HepG2 (cell line): ENCODE data around the gene TNP2. TPM values are rescaled to one million over a fixed set of nuclear protein-coding genes. Genes with fewer than 3 reads are reported as not detected.

Experiments used
- KDM4B ChIP-seq: sonication (generic); formaldehyde crosslinking; IDR thresholded peaks from 2 replicates; pipeline ENCODE4 v1.4.0; 2020; ENCODE audit warnings: missing genetic modification reagents
- MIER2 ChIP-seq: IDR thresholded peaks from 2 replicates; pipeline ENCODE4 v1.6.1; 2016; ENCODE audit warnings: missing biosample characterization, missing genetic modification reagents
- MTA1 ChIP-seq: sonication (generic); formaldehyde crosslinking; IDR thresholded peaks from 2 replicates; pipeline ENCODE4 v1.4.0; 2020; ENCODE audit warnings: missing genetic modification reagents, mild to moderate bottlenecking, borderline replicate concordance
- NBN ChIP-seq: fragments of 450-650 bp; conservative IDR thresholded peaks from 2 replicates; pipeline ENCODE4 v1.6.1; 2017
- RBFOX2 ChIP-seq: fragments of 200-400 bp; formaldehyde crosslinking; IDR thresholded peaks from 2 replicates; pipeline ENCODE4 v1.6.1; 2017; ENCODE audit warnings: low read depth, mild to moderate bottlenecking, low read length
- YY1 ChIP-seq: IDR thresholded peaks from 2 replicates; pipeline ENCODE4 v1.6.1; 2011; ENCODE audit warnings: low read length, low read depth, moderate library complexity, mild to moderate bottlenecking; ENCODE audit not compliant: insufficient read depth, insufficient replicate concordance
- ZBTB38 ChIP-seq: sonication (generic); formaldehyde crosslinking; IDR thresholded peaks from 2 replicates; pipeline ENCODE4 v1.5.1; 2020; ENCODE audit warnings: mild to moderate bottlenecking, missing genetic modification reagents
- ZNF225 ChIP-seq: sonication (generic); formaldehyde crosslinking; IDR thresholded peaks from 2 replicates; pipeline ENCODE4 v1.4.0; 2020; ENCODE audit warnings: mild to moderate bottlenecking, missing genetic modification reagents
- ZNF235 ChIP-seq: sonication (generic); formaldehyde crosslinking; IDR thresholded peaks from 2 replicates; pipeline ENCODE4 v1.8.1; 2023; ENCODE audit warnings: mild to moderate bottlenecking, missing genetic modification reagents, borderline replicate concordance
- ZNF75D ChIP-seq: sonication (generic); formaldehyde crosslinking; IDR thresholded peaks from 2 replicates; pipeline ENCODE4 v1.8.1; 2023; ENCODE audit warnings: missing genetic modification reagents, mild to moderate bottlenecking, borderline replicate concordance
- polyA plus RNA-seq, 8 experiments: library from polyadenylated mRNA; depleted of rRNA in 3 of 8; stranded (reverse) in 7 of 8; unstranded in 1 of 8; fragments of >200 nt; fragmentation: Illumina TruSeq in 4 of 8; extraction: Trizol in 4 of 8; gene quantifications; 2 replicates each; pipeline versions ENCODE4 v1.2.1 to v1.2.3, GENCODE V29; 2011 to 2016; ENCODE audit warnings: low read depth in 4 of 8, missing spikeins in 1 of 8, mixed read lengths in 1 of 8; ENCODE audit not compliant: insufficient read depth in 1 of 8
- total RNA-seq, 5 experiments: library from RNA; depleted of rRNA; stranded (reverse); fragments of >200 nt; fragmentation: Illumina TruSeq; extraction: Trizol; gene quantifications; 2 replicates each; pipeline ENCODE4 v1.2.3, GENCODE V29; 2016; ENCODE audit warnings: low read depth in 1 of 5
- TF ChIP-seq, protein P1 (sequence below): sonication (generic); formaldehyde crosslinking; IDR thresholded peaks from 2 replicates; pipeline ENCODE4 v1.4.0; 2020; ENCODE audit warnings: missing genetic modification reagents; ENCODE audit errors: not compliant biosample characterization
- TF ChIP-seq, protein P2 (sequence below): sonication (generic); formaldehyde crosslinking; conservative IDR thresholded peaks from 2 replicates; pipeline ENCODE4 v1.8.0; 2022; ENCODE audit warnings: mild to moderate bottlenecking, moderate library complexity, missing genetic modification reagents
- TF ChIP-seq, protein P3 (sequence below): sonication (generic); formaldehyde crosslinking; IDR thresholded peaks from 2 replicates; pipeline ENCODE4 v1.4.0; 2020; ENCODE audit warnings: missing genetic modification reagents, borderline replicate concordance
- TF ChIP-seq, protein P4 (sequence below): sonication (generic); formaldehyde crosslinking; IDR thresholded peaks from 2 replicates; pipeline ENCODE4 v1.4.0; 2020; ENCODE audit warnings: missing genetic modification reagents, borderline replicate concordance
- TF ChIP-seq, protein P5 (sequence below): sonication (generic); formaldehyde crosslinking; IDR thresholded peaks from 2 replicates; pipeline ENCODE4 v1.8.0; 2022; ENCODE audit warnings: missing genetic modification reagents, mild to moderate bottlenecking, inconsistent platforms, borderline replicate concordance
- TF ChIP-seq, protein P6 (sequence below): sonication (generic); formaldehyde crosslinking; IDR thresholded peaks from 2 replicates; pipeline ENCODE4 v1.8.1; 2023; ENCODE audit warnings: mild to moderate bottlenecking, missing genetic modification reagents, borderline replicate concordance

TNP2 gene
- total and polyA plus RNA-seq, 2 of the 13 experiments (the other 11 are each of a cell fraction or from before 2014, with no cell fraction given) = not detected

DNA sequence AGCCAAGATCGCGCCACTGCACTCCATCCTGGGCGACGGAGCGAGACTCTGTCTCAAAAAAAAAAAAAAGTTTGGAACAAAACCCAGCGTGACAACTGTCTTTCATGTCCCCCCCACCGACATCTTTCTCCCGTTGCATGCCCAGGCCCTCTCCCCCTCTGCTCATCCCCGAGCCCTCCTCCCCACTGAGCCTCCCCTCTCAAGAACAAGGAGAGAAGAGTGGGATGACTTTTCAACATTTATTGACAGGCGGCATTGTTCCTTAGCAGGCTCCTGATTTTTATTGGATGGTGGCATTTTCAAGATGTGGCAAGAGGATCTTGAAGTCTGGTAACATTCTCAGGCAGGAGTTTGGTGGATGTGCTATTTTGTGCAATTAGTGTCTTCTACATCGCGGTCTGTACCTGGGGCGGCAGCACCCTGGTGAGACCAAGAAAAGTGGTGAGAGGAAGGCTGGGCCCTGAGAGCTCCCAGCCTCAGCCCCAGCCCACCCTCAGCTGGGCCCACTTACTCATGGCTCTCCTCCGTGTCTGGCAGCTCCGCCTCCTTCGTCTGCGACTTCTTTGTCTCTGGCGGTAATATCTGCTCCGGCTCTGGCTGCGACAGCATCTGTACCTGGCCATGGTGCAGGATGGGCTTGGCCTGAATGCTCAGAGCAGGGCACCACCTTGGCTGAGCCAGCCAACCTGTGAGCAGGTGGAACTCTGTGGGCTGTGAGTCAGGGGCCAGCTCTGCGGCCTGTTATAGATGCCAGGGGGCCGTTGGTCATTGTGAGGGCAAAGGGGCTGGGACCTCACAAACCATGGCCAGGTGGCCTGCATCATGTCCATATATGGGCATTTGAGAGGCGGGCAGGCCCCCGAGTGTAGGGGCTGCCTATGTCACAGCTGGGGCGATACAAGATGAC, 11.7 kb upstream of the TNP2 start, which contains the start of gene PRM1 (continued):
- TF ChIP-seq ZNF225 = no peak; the same call in none of the 2 replicates
- TF ChIP-seq ZBTB38 (CRISPR knock-in tag) = peak; percentile 42
- no peak for TF ChIP-seq MTA1 (CRISPR knock-in tag)
- TF ChIP-seq, protein P1, sequence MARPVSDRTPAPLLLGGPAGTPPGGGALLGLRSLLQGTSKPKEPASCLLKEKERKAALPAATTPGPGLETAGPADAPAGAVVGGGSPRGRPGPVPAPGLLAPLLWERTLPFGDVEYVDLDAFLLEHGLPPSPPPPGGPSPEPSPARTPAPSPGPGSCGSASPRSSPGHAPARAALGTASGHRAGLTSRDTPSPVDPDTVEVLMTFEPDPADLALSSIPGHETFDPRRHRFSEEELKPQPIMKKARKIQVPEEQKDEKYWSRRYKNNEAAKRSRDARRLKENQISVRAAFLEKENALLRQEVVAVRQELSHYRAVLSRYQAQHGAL = no peak
- TF ChIP-seq ZNF75D (CRISPR knock-in tag) = no peak
- TF ChIP-seq MIER2 (CRISPR knock-in tag) = no peak
- TF ChIP-seq ZNF235 (CRISPR knock-in tag) = no peak
- TF ChIP-seq, protein P2, sequence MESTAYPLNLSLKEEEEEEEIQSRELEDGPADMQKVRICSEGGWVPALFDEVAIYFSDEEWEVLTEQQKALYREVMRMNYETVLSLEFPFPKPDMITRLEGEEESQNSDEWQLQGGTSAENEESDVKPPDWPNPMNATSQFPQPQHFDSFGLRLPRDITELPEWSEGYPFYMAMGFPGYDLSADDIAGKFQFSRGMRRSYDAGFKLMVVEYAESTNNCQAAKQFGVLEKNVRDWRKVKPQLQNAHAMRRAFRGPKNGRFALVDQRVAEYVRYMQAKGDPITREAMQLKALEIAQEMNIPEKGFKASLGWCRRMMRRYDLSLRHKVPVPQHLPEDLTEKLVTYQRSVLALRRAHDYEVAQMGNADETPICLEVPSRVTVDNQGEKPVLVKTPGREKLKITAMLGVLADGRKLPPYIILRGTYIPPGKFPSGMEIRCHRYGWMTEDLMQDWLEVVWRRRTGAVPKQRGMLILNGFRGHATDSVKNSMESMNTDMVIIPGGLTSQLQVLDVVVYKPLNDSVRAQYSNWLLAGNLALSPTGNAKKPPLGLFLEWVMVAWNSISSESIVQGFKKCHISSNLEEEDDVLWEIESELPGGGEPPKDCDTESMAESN (CRISPR knock-in tag) = no peak
- TF ChIP-seq, protein P3, sequence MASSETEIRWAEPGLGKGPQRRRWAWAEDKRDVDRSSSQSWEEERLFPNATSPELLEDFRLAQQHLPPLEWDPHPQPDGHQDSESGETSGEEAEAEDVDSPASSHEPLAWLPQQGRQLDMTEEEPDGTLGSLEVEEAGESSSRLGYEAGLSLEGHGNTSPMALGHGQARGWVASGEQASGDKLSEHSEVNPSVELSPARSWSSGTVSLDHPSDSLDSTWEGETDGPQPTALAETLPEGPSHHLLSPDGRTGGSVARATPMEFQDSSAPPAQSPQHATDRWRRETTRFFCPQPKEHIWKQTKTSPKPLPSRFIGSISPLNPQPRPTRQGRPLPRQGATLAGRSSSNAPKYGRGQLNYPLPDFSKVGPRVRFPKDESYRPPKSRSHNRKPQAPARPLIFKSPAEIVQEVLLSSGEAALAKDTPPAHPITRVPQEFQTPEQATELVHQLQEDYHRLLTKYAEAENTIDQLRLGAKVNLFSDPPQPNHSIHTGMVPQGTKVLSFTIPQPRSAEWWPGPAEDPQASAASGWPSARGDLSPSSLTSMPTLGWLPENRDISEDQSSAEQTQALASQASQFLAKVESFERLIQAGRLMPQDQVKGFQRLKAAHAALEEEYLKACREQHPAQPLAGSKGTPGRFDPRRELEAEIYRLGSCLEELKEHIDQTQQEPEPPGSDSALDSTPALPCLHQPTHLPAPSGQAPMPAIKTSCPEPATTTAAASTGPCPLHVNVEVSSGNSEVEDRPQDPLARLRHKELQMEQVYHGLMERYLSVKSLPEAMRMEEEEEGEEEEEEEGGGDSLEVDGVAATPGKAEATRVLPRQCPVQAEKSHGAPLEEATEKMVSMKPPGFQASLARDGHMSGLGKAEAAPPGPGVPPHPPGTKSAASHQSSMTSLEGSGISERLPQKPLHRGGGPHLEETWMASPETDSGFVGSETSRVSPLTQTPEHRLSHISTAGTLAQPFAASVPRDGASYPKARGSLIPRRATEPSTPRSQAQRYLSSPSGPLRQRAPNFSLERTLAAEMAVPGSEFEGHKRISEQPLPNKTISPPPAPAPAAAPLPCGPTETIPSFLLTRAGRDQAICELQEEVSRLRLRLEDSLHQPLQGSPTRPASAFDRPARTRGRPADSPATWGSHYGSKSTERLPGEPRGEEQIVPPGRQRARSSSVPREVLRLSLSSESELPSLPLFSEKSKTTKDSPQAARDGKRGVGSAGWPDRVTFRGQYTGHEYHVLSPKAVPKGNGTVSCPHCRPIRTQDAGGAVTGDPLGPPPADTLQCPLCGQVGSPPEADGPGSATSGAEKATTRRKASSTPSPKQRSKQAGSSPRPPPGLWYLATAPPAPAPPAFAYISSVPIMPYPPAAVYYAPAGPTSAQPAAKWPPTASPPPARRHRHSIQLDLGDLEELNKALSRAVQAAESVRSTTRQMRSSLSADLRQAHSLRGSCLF (CRISPR knock-in tag) = no peak
- TF ChIP-seq, protein P4, sequence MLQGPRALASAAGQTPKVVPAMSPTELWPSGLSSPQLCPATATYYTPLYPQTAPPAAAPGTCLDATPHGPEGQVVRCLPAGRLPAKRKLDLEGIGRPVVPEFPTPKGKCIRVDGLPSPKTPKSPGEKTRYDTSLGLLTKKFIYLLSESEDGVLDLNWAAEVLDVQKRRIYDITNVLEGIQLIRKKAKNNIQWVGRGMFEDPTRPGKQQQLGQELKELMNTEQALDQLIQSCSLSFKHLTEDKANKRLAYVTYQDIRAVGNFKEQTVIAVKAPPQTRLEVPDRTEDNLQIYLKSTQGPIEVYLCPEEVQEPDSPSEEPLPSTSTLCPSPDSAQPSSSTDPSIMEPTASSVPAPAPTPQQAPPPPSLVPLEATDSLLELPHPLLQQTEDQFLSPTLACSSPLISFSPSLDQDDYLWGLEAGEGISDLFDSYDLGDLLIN = 0 out of 2 replicates have a peak, but pooled peaks have one; percentile 37
- no peak for TF ChIP-seq KDM4B (CRISPR knock-in tag)
- TF ChIP-seq NBN = no peak
- TF ChIP-seq YY1 = no peak
- TF ChIP-seq, protein P5, sequence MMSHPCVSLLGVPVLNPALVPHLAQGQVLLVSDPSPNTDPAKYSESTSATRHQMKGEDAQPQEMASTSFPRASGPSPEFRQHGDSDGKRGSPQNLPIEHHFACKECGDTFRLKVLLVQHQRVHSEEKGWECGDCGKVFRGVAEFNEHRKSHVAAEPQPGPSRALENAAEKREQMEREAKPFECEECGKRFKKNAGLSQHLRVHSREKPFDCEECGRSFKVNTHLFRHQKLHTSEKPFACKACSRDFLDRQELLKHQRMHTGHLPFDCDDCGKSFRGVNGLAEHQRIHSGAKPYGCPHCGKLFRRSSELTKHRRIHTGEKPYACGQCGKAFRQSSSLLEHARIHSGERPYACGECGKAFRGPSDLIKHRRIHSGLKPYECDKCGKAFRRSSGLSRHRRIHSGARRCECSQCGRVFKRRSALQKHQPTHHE (CRISPR knock-in tag) = no peak
- TF ChIP-seq RBFOX2 = no peak
- TF ChIP-seq, protein P6, sequence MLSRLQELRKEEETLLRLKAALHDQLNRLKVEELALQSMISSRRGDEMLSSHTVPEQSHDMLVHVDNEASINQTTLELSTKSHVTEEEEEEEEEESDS (CRISPR knock-in tag) = no peak
